HL-60 (cell line): ENCODE results near the gene TIMMDC1.

ENCODE experiments used
- DNase-seq, 2 experiments: peaks; one replicate each; pipeline ENCODE4 v3.0.0-alpha.2; 2010 to 2020; ENCODE audit warnings: low read depth in 1 of 2, low spot score in 1 of 2
- H3K27ac ChIP-seq: fragments of 250-450 bp; sonication (Bioruptor Pico); replicated peaks from 2 replicates; pipeline ENCODE4 v1.5.1; 2020; ENCODE audit warnings: mild to moderate bottlenecking, moderate library complexity
- H3K27me3 ChIP-seq: fragments of 250-450 bp; sonication (Bioruptor Pico); 2 replicates; pipeline ENCODE4 v1.5.1; 2021; ENCODE audit warnings: mild to moderate bottlenecking, moderate library complexity; ENCODE audit not compliant: insufficient read depth, poor library complexity, severe bottlenecking
- H3K4me3 ChIP-seq: replicated peaks from 2 replicates; pipeline ENCODE4 v1.5.1; 2011; ENCODE audit warnings: mild to moderate bottlenecking, control low read depth, low read length; ENCODE audit not compliant: insufficient read depth
- CTCF ChIP-seq: IDR thresholded peaks from one replicate; pipeline ENCODE4 v1.5.1; 2011; ENCODE audit warnings: low read length, control low read depth, inconsistent platforms; ENCODE audit not compliant: insufficient read depth
- GABPA ChIP-seq: IDR thresholded peaks from 2 replicates; pipeline ENCODE4 v1.6.1; 2012; ENCODE audit warnings: low read depth
- POLR2AphosphoS5 ChIP-seq: IDR thresholded peaks from 2 replicates; pipeline ENCODE4 v1.6.1; 2012; ENCODE audit warnings: low read depth
- REST ChIP-seq: IDR thresholded peaks from 2 replicates; pipeline ENCODE4 v1.6.1; 2012; ENCODE audit warnings: low read depth; ENCODE audit not compliant: insufficient replicate concordance
- SPI1 ChIP-seq: IDR thresholded peaks from 2 replicates; pipeline ENCODE4 v1.6.1; 2012; ENCODE audit warnings: low read depth, mild to moderate bottlenecking, borderline replicate concordance

Gene TIMMDC1

GRCh38 chr3:119542168-119542767, 43.9 kb downstream of the TIMMDC1 start:
- H3K27ac ChIP-seq: no peak overlapping the region
- TF ChIP-seq SPI1 (no peak), CTCF (no peak), POLR2AphosphoS5 (no peak), GABPA (no peak), REST (no peak)
- H3K27me3 ChIP-seq: no peaks in the 10 kb centered on the region
- H3K4me3 ChIP-seq: no peak overlapping the region
- no peak for DNase-seq

- TF ChIP-seq CTCF: no peak
- Histone ChIP-seq H3K4me3 (no peak overlapping the region), H3K27ac (no peak overlapping the region), H3K27me3 (no peaks in the 10 kb centered on the region)
- no peak for DNase-seq
Observed at GRCh38 chr3:119543147-119543546, 44.8 kb downstream of the TIMMDC1 start.

- no peak overlapping the region for H3K4me3 ChIP-seq
- TF ChIP-seq CTCF (no peak), POLR2AphosphoS5 (no peak), REST (no peak), SPI1 (no peak), GABPA (no peak)
- no peak for DNase-seq
- H3K27ac ChIP-seq: no peak overlapping the region
- H3K27me3 ChIP-seq: no peaks in the 10 kb centered on the region
Observed at GRCh38 chr3:119547227-119547626, 48.9 kb downstream of the TIMMDC1 start.

GRCh38 chr3:119548341-119548740, 50.0 kb downstream of the TIMMDC1 start:
- H3K27ac ChIP-seq: no peak overlapping the region
- TF ChIP-seq SPI1: no peak
- TF ChIP-seq CTCF: no peak
- TF ChIP-seq GABPA: no peak
- no peak for TF ChIP-seq POLR2AphosphoS5
- TF ChIP-seq REST: no peak
- no peak overlapping the region for H3K4me3 ChIP-seq

More at GRCh38 chr3:119548341-119548740, 50.0 kb downstream of the TIMMDC1 start:
- no peaks in the 10 kb centered on the region for H3K27me3 ChIP-seq
- DNase-seq: no peak
